HepG2 (cell line): ENCODE data around the gene RBM19. TPM values are rescaled to one million over a fixed set of nuclear protein-coding genes. Genes with fewer than 3 reads are reported as not detected.

Experiments
- CTCF ChIP-seq: sonication (generic); formaldehyde crosslinking; IDR thresholded peaks from 2 replicates; pipeline ENCODE4 v1.5.0; 2020; ENCODE audit warnings: mild to moderate bottlenecking, missing genetic modification reagents, moderate library complexity
- FOXA3 ChIP-seq: IDR thresholded peaks from 2 replicates; pipeline ENCODE4 v1.6.1; 2016; ENCODE audit warnings: missing genetic modification reagents, missing compliant biosample characterization
- FOXK2 ChIP-seq: fragments of 450-650 bp; IDR thresholded peaks from 2 replicates; pipeline ENCODE4 v1.6.1; 2016
- HOXD1 ChIP-seq: sonication (generic); formaldehyde crosslinking; IDR thresholded peaks from 2 replicates; pipeline ENCODE4 v1.5.0; 2020; ENCODE audit warnings: missing genetic modification reagents
- LRRFIP1 ChIP-seq: sonication (generic); formaldehyde crosslinking; conservative IDR thresholded peaks from 2 replicates; pipeline ENCODE4 v1.4.0; 2020; ENCODE audit warnings: missing genetic modification reagents
- MTERF4 ChIP-seq: sonication (generic); formaldehyde crosslinking; IDR thresholded peaks from 2 replicates; pipeline ENCODE4 v1.8.0; 2023; ENCODE audit warnings: mild to moderate bottlenecking, missing genetic modification reagents
- PHF8 ChIP-seq: sonication (generic); formaldehyde crosslinking; IDR thresholded peaks from 2 replicates; pipeline ENCODE4 v1.5.0; 2020; ENCODE audit warnings: missing genetic modification reagents
- SALL2 ChIP-seq: sonication (generic); formaldehyde crosslinking; IDR thresholded peaks from 2 replicates; pipeline ENCODE4 v1.8.1; 2023; ENCODE audit warnings: mild to moderate bottlenecking, missing genetic modification reagents, inconsistent platforms
- ZFP1 ChIP-seq: IDR thresholded peaks from 2 replicates; pipeline ENCODE4 v1.6.1; 2016
- ZNF24 ChIP-seq: fragments of 450-650 bp; IDR thresholded peaks from 2 replicates; pipeline ENCODE4 v1.6.1; 2017; ENCODE audit warnings: antibody characterized with exemption, mild to moderate bottlenecking
- ZNF263 ChIP-seq: sonication (generic); formaldehyde crosslinking; IDR thresholded peaks from 2 replicates; pipeline ENCODE4 v1.4.0; 2020; ENCODE audit warnings: missing genetic modification reagents
- ZNF589 ChIP-seq: sonication (generic); formaldehyde crosslinking; conservative IDR thresholded peaks from 2 replicates; pipeline ENCODE4 v1.8.0; 2022; ENCODE audit warnings: mild to moderate bottlenecking, moderate library complexity, missing genetic modification reagents
- polyA plus RNA-seq, 8 experiments: library from polyadenylated mRNA; depleted of rRNA in 3 of 8; stranded (reverse) in 7 of 8; unstranded in 1 of 8; fragments of >200 nt; fragmentation: Illumina TruSeq in 4 of 8; extraction: Trizol in 4 of 8; gene quantifications; 2 replicates each; pipeline versions ENCODE4 v1.2.1 to v1.2.3, GENCODE V29; 2011 to 2016; ENCODE audit warnings: low read depth in 4 of 8, missing spikeins in 1 of 8, mixed read lengths in 1 of 8; ENCODE audit not compliant: insufficient read depth in 1 of 8
- total RNA-seq, 5 experiments: library from RNA; depleted of rRNA; stranded (reverse); fragments of >200 nt; fragmentation: Illumina TruSeq; extraction: Trizol; gene quantifications; 2 replicates each; pipeline ENCODE4 v1.2.3, GENCODE V29; 2016; ENCODE audit warnings: low read depth in 1 of 5
- TF ChIP-seq, protein P1 (sequence below): sonication (generic); formaldehyde crosslinking; IDR thresholded peaks from 2 replicates; pipeline ENCODE4 v1.5.0; 2020; ENCODE audit warnings: mild to moderate bottlenecking, missing genetic modification reagents
- TF ChIP-seq, protein P2 (sequence below): sonication (generic); formaldehyde crosslinking; IDR thresholded peaks from 2 replicates; pipeline ENCODE4 v1.4.0; 2020; ENCODE audit warnings: low read depth, mild to moderate bottlenecking, missing genetic modification reagents
- TF ChIP-seq, protein P3 (sequence below): IDR thresholded peaks from 2 replicates; pipeline ENCODE4 v1.6.1; 2016; ENCODE audit warnings: mild to moderate bottlenecking, missing biosample characterization, missing genetic modification reagents
- TF ChIP-seq, protein P4 (sequence below), 2 experiments: sonication (generic) in 1 of 2; formaldehyde crosslinking in 1 of 2; IDR thresholded peaks; 2 replicates each; pipeline versions ENCODE4 v1.5.1 to v1.6.1; 2011 to 2020; ENCODE audit warnings: borderline replicate concordance in 1 of 2, low read depth in 1 of 2, low read length in 1 of 2, mild to moderate bottlenecking in 1 of 2, missing genetic modification reagents in 1 of 2, moderate library complexity in 1 of 2

RBM19 gene
- total and polyA plus RNA-seq, 2 of the 13 experiments (the other 11 are each of a cell fraction or from before 2014, with no cell fraction given): 19.3 to 32.2 TPM

DNA sequence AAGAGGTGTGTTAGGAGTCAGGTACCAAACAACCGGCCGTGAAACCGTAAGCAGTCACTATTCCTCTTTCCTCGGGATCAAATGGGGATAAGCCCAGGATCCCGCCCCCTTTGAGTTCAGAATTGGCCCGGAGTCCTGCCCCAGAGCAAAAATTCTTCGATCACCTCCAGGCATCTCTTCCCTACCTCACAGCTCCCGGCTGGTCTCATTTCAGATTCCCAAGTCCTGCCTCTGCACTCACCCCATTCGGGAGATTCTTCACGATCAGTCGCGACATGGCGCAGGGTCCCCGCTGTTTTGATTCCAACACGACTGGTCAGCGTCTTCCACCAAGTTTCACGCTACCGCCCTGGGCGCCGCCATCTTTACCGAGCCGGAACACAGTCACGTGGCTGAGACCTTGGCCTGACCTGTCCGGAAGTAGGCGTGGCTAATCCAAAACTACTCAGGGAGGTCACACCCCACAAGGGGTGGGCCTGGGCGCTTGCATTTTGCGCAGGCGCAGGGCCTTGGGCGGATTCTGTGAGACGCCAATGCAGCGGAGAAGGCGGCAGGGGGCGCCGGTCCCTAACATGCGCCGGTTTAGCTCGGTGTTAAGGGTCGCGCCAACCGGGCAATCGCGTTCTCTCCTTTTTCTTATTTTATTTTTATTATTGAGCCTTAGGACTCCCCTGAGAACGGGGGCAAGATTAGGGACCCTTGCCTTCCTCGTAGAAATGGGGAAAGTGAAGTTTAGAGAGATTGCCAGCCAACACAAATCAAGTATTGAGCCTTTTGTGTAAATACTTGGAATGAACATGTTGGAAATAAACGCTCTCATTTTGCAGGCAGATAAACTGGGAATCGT lies at the start of gene RBM19 (continued):
- TF ChIP-seq LRRFIP1 (CRISPR knock-in tag): no peak
- TF ChIP-seq FOXK2: no peak; the same call in 1 of the 2 replicates
- peak; percentile 39; the same call in 1 of the 2 replicates for TF ChIP-seq FOXA3 (CRISPR knock-in tag)
- TF ChIP-seq, protein P1, sequence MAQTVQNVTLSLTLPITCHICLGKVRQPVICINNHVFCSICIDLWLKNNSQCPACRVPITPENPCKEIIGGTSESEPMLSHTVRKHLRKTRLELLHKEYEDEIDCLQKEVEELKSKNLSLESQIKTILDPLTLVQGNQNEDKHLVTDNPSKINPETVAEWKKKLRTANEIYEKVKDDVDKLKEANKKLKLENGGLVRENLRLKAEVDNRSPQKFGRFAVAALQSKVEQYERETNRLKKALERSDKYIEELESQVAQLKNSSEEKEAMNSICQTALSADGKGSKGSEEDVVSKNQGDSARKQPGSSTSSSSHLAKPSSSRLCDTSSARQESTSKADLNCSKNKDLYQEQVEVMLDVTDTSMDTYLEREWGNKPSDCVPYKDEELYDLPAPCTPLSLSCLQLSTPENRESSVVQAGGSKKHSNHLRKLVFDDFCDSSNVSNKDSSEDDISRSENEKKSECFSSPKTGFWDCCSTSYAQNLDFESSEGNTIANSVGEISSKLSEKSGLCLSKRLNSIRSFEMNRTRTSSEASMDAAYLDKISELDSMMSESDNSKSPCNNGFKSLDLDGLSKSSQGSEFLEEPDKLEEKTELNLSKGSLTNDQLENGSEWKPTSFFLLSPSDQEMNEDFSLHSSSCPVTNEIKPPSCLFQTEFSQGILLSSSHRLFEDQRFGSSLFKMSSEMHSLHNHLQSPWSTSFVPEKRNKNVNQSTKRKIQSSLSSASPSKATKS (CRISPR knock-in tag): no peak
- TF ChIP-seq ZNF263 (CRISPR knock-in tag): no peak
- TF ChIP-seq ZFP1 (CRISPR knock-in tag): peak; percentile 66; the same call in 1 of the 2 replicates
- TF ChIP-seq, protein P2, sequence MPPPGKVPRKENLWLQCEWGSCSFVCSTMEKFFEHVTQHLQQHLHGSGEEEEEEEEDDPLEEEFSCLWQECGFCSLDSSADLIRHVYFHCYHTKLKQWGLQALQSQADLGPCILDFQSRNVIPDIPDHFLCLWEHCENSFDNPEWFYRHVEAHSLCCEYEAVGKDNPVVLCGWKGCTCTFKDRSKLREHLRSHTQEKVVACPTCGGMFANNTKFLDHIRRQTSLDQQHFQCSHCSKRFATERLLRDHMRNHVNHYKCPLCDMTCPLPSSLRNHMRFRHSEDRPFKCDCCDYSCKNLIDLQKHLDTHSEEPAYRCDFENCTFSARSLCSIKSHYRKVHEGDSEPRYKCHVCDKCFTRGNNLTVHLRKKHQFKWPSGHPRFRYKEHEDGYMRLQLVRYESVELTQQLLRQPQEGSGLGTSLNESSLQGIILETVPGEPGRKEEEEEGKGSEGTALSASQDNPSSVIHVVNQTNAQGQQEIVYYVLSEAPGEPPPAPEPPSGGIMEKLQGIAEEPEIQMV: no peak
- TF ChIP-seq HOXD1 (CRISPR knock-in tag): 0 out of 2 replicates have a peak, but pooled peaks have one; percentile 24
- peak; percentile 74 for TF ChIP-seq PHF8
- TF ChIP-seq CTCF: peak; percentile 94
- TF ChIP-seq, protein P3, sequence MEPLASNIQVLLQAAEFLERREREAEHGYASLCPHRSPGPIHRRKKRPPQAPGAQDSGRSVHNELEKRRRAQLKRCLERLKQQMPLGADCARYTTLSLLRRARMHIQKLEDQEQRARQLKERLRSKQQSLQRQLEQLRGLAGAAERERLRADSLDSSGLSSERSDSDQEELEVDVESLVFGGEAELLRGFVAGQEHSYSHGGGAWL (CRISPR knock-in tag): peak; percentile 94; the same call in 1 of the 2 replicates
- TF ChIP-seq ZNF24: no peak
- TF ChIP-seq, protein P4, sequence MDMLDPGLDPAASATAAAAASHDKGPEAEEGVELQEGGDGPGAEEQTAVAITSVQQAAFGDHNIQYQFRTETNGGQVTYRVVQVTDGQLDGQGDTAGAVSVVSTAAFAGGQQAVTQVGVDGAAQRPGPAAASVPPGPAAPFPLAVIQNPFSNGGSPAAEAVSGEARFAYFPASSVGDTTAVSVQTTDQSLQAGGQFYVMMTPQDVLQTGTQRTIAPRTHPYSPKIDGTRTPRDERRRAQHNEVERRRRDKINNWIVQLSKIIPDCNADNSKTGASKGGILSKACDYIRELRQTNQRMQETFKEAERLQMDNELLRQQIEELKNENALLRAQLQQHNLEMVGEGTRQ (IDR thresholded peaks at IDR 0.05; ENCODE audit: low read depth, low read length): peak; percentile 89
- TF ChIP-seq, protein P4 (CRISPR knock-in tag; IDR thresholded peaks at IDR 0.05; ENCODE audit: borderline replicate concordance): peak; percentile 99
- TF ChIP-seq MTERF4 (CRISPR knock-in tag): no peak
- TF ChIP-seq ZNF589: no peak
- TF ChIP-seq SALL2 (CRISPR knock-in tag): no peak
